ENCODE data around the gene DENND5A.

DENND5A gene

GRCh38 chr11:9094420-9094819 is 170.7 kb downstream of the DENND5A start:
- no peak for DNase-seq

- DNase-seq: no peak
Measured at GRCh38 chr11:9092853-9093778, 172.0 kb downstream of the DENND5A start.

GRCh38 chr11:9092072-9092471 is 173.1 kb downstream of the DENND5A start:
- DNase-seq: no peak

- DNase-seq: no peak
Measured at GRCh38 chr11:9091044-9091922, 173.9 kb downstream of the DENND5A start, which contains the start of gene SCUBE2. Gene SCUBE2 (minus strand): TSS chr11:9091599. CDS start chr11:9091528, 71 bp downstream.

GRCh38 chr11:9090488-9091043 is 174.6 kb downstream of the DENND5A start:
- DNase-seq: no peak

- no peak for DNase-seq
Measured at GRCh38 chr11:9089636-9090035, 175.5 kb downstream of the DENND5A start.

GRCh38 chr11:9089061-9089460 is 176.1 kb downstream of the DENND5A start:
- no peak for DNase-seq

Measured in NCI-H187 (cell line).